Measurements from ENCODE around the gene LEF1.

Gene LEF1

DNA sequence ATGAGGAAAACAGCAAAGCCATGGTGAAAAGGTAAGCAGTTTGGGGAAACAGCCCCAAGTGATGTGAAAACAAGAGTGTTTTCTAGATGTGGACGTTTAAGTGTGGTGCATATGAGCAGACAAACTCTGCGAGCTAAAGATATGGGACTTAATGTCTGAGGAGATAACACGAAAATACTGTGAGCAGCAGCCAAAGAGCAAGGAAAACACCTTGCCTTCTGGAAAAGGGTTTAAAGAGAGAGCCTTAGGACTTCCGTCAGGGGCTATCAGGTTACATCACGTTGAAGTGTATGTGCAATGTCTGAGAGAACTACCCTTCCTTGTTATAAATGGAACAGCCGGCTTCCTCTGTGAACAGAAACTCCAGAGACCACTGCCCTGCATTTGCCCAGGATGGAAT, 54.2 kb downstream of the LEF1 start:
- Histone ChIP-seq H3K4me1 (ENCODE audit: low read depth, poor library complexity, severe bottlenecking) (peaks cover 60% of the 10 kb centered on the region), H3K36me3 (ENCODE audit: insufficient read depth) (no peaks in the 10 kb centered on the region), H3K27me3 (ENCODE audit: insufficient read depth, low read depth) (no peaks in the 10 kb centered on the region), H2AFZ (ENCODE audit: low read depth) (no peak overlapping the region), H3K9ac (no peak overlapping the region), H4K20me1 (ENCODE audit: insufficient read depth) (no peaks in the 10 kb centered on the region), H3K4me2 (no peak overlapping the region), H3K4me3 (IDR thresholded peaks at IDR 0.05; ENCODE audit: insufficient read depth, low read depth, low read length) (no peak overlapping the region), H3K27ac (no peak overlapping the region), H3K79me2 (ENCODE audit: insufficient read depth, low read depth) (no peaks in the 10 kb centered on the region)
- TF ChIP-seq, protein P1, sequence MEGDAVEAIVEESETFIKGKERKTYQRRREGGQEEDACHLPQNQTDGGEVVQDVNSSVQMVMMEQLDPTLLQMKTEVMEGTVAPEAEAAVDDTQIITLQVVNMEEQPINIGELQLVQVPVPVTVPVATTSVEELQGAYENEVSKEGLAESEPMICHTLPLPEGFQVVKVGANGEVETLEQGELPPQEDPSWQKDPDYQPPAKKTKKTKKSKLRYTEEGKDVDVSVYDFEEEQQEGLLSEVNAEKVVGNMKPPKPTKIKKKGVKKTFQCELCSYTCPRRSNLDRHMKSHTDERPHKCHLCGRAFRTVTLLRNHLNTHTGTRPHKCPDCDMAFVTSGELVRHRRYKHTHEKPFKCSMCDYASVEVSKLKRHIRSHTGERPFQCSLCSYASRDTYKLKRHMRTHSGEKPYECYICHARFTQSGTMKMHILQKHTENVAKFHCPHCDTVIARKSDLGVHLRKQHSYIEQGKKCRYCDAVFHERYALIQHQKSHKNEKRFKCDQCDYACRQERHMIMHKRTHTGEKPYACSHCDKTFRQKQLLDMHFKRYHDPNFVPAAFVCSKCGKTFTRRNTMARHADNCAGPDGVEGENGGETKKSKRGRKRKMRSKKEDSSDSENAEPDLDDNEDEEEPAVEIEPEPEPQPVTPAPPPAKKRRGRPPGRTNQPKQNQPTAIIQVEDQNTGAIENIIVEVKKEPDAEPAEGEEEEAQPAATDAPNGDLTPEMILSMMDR (conservative IDR thresholded peaks at IDR 0.05; ENCODE audit: low read depth, low read length) = no peak

DNA sequence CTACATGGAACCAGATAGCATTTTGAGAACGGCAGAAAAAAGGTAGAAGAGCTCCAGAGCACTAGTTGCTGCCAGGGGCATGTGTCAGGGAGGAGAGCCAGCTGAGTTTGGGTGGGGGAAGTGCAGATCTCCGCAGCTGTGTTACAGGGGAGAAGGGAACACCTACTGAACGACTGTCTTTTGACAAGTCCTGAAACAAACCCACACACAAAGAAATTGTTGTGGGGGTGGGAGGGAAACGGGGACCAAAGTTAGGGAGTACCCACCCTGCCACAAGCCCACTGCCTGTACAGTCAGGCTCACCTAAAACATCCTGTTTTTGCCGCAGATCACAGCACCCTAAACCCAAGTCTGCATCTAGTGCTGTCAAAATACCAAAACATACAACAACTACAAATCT, 55.5 kb downstream of the LEF1 start:
- H3K79me2 ChIP-seq (ENCODE audit: insufficient read depth, low read depth) = no peaks in the 10 kb centered on the region
- no peaks in the 10 kb centered on the region for H4K20me1 ChIP-seq (ENCODE audit: insufficient read depth)

DNA sequence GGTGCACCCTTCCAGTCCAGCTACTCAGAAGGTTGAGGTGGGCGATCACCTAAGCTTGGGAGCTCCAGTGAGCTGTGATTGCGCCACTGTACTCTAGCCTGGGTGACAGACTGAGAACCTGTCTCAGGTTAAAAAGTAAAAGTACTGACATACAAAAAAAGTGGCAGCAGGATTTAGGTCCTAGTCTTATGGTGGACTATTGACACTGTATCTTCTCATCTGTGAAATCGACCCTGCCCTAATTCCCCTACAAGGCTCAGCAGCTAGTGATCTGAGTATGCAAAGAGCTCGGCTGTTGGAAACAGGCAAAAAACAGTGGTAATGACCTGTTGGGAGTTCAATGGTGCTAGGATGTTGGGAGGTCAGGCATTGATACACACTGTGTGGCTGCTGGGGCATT, 57.0 kb downstream of the LEF1 start:
- H2AFZ ChIP-seq (ENCODE audit: low read depth) = no peak overlapping the region
- no peak overlapping the region for H3K4me2 ChIP-seq
- no peaks in the 10 kb centered on the region for H4K20me1 ChIP-seq (ENCODE audit: insufficient read depth)
- H3K4me1 ChIP-seq (ENCODE audit: low read depth, poor library complexity, severe bottlenecking) = peaks cover 35% of the 10 kb centered on the region
- no peaks in the 10 kb centered on the region for H3K36me3 ChIP-seq (ENCODE audit: insufficient read depth)
- no peaks in the 10 kb centered on the region for H3K79me2 ChIP-seq (ENCODE audit: insufficient read depth, low read depth)
- H3K9ac ChIP-seq = no peak overlapping the region
- H3K27me3 ChIP-seq (ENCODE audit: insufficient read depth, low read depth) = no peaks in the 10 kb centered on the region
- H3K4me3 ChIP-seq (IDR thresholded peaks at IDR 0.05; ENCODE audit: insufficient read depth, low read depth, low read length) = no peak overlapping the region
- TF ChIP-seq, protein P1 (conservative IDR thresholded peaks at IDR 0.05; ENCODE audit: low read depth, low read length) = no peak
- no peak overlapping the region for H3K27ac ChIP-seq

More for the DNA sequence above, 55.5 kb downstream of the LEF1 start:
- Histone ChIP-seq H3K4me1 (ENCODE audit: low read depth, poor library complexity, severe bottlenecking) (peaks cover 49% of the 10 kb centered on the region), H3K27ac (no peak overlapping the region), H3K36me3 (ENCODE audit: insufficient read depth) (no peaks in the 10 kb centered on the region), H3K4me2 (no peak overlapping the region), H3K9ac (no peak overlapping the region), H2AFZ (ENCODE audit: low read depth) (no peak overlapping the region), H3K4me3 (IDR thresholded peaks at IDR 0.05; ENCODE audit: insufficient read depth, low read depth, low read length) (no peak overlapping the region), H3K27me3 (ENCODE audit: insufficient read depth, low read depth) (no peaks in the 10 kb centered on the region)
- TF ChIP-seq, protein P1 (conservative IDR thresholded peaks at IDR 0.05; ENCODE audit: low read depth, low read length) = no peak

DNA sequence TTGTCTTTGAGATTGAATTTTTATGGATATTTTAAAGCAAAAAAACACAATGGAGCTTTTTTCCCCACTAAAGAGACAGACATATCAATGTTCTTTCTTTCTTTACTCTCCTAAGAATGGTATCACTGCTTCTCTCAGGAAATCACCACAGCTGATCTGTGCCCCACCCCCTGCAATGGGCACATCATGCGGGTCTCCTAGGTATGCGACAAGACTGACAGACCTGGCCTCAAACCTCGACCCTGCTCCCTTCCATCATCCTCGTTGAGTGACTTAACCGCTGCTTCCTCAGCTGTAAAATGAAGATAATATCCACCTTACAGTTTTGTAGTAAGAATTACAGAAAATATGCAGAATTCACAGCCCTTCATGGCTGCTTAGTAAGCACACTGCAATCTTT, 58.3 kb downstream of the LEF1 start:
- no peak overlapping the region for H3K27ac ChIP-seq
- H3K36me3 ChIP-seq (ENCODE audit: insufficient read depth) = no peaks in the 10 kb centered on the region
- peak overlapping the region; percentile 35 for H3K4me2 ChIP-seq
- no peaks in the 10 kb centered on the region for H3K79me2 ChIP-seq (ENCODE audit: insufficient read depth, low read depth)
- H3K27me3 ChIP-seq (ENCODE audit: insufficient read depth, low read depth) = no peaks in the 10 kb centered on the region
- no peak overlapping the region for H3K4me3 ChIP-seq (IDR thresholded peaks at IDR 0.05; ENCODE audit: insufficient read depth, low read depth, low read length)
- TF ChIP-seq, protein P1 (conservative IDR thresholded peaks at IDR 0.05; ENCODE audit: low read depth, low read length) = no peak
- no peak overlapping the region for H2AFZ ChIP-seq (ENCODE audit: low read depth)
- H3K4me1 ChIP-seq (ENCODE audit: low read depth, poor library complexity, severe bottlenecking) = peaks cover 23% of the 10 kb centered on the region
- no peaks in the 10 kb centered on the region for H4K20me1 ChIP-seq (ENCODE audit: insufficient read depth)
- H3K9ac ChIP-seq = no peak overlapping the region

All from KMS-11 (cell line).